Fibroblast of skin of right biceps (primary cell): ENCODE results near the gene TBC1D21.
A peak's percentile ranks its signal among the peaks of the same experiment; 100 is the strongest.

ENCODE experiments used
- DNase-seq: peaks from one replicate; pipeline ENCODE4 v3.0.0-alpha.2; 2013

The TBC1D21 gene

GRCh38 chr15:73910522-73911303 is 37.3 kb downstream of the TBC1D21 start:
- DNase-seq: no peak

DNA sequence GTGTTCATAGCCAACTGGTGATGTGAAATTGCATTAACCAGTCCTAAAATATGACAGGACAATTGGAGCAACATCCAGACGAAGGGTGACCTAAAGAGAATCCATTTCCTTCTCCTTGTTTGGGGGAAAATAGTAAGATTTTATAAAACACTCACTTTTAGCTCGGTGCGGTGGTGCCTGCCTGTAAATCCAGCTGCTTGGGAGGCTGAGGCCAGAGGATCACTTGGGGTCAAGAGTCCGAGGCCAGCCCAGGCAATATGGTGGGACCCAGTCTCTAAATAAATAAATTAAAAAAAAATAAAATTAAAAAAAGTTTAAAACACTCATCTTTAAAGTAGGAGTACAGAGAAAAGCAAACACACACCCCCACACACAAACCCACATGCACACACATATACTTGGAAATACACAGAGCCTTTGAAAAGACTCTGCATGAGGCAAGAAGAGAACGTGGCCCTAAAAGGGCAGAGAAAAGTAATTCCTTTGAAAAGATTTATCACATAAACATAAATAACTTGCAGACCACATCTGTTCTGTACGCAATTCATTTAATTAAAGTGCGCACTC is 38.7 kb downstream of the TBC1D21 start:
- DNase-seq: no peak

DNA sequence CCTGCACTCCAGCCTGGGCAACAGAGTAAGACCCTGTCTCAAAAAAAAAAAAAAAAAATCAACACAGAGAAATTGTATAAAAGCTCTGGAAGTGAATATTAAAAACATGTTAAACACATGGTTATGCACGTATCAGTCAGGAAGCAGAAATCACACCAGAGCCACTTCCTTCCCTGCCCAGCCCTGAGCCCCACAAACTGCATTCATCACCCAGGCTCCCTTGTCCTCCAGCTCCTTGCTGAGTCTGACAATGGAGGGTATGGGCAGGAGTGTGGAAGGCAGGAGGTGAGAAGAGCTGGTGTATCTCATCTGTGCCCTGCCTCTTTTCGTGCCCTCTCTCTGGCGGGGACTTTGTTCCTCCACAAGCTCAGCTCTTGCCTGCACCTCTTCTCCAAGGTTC is 40.8 kb downstream of the TBC1D21 start:
- DNase-seq: no peak

GRCh38 chr15:73915082-73915481 is 41.7 kb downstream of the TBC1D21 start:
- no peak for DNase-seq

DNA sequence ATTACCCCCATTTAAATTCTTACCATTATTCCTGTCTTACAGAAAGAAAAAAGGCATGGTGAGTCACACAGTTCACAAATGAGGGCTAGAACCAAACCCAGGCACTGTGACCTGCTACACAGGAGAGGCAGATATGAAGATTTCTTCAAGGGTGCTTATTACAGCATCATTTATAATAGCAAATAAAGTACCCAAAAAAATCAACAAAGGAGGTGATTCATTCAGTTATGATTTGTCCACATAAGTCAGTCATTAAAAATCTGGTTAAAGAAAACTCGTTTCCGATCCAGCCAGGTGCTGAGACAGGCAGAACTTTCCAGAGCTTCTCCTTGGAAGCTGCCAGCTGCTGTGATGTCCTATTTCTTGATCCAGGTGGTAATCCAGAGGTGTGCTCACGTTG is 45.4 kb downstream of the TBC1D21 start:
- no peak for DNase-seq

DNA sequence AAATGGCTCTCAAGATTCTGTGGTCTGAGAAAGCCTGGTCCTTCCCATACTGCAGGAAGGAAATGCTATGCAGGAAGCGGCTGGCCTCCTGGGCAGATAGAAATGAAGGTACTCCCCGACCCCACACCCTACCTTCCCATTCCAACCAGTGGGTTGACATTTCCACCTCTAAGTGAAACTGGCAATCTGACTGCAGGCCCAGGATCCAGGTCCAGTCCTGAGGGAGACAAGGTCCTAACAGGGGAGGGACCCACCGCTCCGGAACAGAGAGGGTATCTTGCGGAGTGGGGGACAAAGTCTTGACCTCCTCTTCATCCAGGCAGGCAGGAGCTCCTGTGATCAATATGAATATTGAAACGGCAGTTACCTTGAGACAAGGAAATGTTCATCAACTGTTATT is 46.3 kb downstream of the TBC1D21 start:
- DNase-seq: no peak

- peak; percentile 68 for DNase-seq
These were observed 48.0 kb downstream of the TBC1D21 start for GRCh38 chr15:73921254-73921925.

DNA sequence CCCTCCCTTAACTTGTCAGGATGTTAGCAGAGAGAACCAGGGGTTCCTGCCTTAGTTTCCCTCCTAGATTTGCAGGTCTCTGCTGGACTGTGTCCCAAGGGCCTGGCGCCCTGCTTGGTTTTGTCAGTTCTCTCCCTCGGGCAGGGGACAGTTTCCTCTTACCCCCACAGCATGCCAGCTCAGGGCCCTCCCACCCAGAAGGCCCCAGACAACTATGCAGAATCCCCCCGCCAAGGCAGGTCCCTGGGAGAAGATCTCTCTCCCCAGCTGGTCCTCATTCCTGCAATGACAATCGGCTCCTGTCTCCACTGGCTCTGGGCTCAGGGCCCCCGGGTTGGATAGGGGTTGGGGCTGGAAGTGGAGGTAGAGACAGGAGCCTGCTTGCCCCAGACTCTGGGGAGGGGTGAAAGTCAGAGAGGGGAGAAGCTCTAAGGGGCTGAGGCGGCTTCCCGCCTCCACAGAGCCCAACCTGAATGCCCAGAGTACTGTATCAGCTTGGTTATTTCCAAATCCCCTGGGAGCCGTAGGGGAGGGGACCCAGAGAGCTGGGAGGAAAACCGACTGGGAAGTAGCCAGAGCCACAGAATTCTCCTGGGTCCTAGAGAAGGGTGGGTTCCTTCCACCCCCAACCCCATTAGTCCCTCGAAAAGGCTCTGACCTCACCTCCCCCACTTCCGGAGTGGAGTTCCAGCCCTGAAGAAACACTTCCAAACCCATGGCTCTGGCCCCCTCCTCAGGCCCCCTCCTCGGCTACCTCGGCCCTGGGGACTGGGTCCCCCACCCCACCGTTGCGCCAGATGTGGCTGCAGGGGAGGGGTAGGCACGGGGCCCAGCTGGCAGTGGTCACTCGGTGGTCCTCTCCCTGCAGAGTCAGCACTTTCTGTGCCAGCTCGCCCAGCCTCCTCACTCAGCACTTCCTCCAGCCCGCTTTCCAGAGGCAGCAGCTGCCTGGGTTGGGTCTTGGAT is 49.1 kb downstream of the TBC1D21 start:
- peak; percentile 94 for DNase-seq

GRCh38 chr15:73923156-73923487 is 49.8 kb downstream of the TBC1D21 start:
- DNase-seq: no peak

GRCh38 chr15:73923488-73924164 is 50.3 kb downstream of the TBC1D21 start:
- DNase-seq: no peak

GRCh38 chr15:73924171-73924921 is 51.0 kb downstream of the TBC1D21 start:
- DNase-seq: peak; percentile 91

GRCh38 chr15:73925848-73926218 is 52.5 kb downstream of the TBC1D21 start:
- DNase-seq: no peak

DNA sequence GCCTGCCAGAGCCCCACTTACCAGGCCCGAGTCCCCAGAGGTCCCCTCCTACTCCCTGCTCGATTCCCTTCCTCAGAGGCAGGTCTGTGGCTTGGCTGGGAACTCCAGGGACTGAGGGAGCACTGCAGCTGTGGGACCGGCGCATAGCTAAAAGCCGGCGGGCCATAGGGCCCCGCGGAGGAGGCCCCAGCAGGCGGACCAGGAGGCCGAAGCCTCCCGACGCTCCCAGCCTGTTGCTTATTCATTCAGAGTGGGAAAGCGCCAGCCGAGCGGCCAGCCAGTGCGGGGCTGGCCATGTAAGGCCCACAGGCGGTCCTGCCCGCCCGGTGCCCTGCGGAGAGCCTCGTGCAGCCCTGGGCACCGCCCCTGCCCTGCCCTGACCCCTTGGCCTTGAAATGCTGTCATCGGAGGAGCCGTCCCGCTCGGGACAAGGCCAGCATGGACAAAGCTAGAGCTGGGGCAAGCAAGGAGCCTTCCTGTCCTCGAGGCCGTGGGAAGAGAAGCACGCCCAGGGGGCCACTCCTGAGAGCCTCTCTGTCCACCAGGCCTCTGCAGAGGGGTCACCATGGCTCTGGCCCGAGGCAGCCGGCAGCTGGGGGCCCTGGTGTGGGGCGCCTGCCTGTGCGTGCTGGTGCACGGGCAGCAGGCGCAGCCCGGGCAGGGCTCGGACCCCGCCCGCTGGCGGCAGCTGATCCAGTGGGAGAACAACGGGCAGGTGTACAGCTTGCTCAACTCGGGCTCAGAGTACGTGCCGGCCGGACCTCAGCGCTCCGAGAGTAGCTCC is 53.0 kb downstream of the TBC1D21 start, which contains the start of gene LOXL1:
LOXL1 (plus strand) TSS at position 244 of the 784 bp plus-strand sequence; CDS start at position 566, 322 bp downstream.
- peak; percentile 92 for DNase-seq

- no peak for DNase-seq
These were observed 53.7 kb downstream of the TBC1D21 start for GRCh38 chr15:73927003-73927475.

- DNase-seq: peak; percentile 62
These were observed 54.3 kb downstream of the TBC1D21 start for GRCh38 chr15:73927476-73928240.

DNA sequence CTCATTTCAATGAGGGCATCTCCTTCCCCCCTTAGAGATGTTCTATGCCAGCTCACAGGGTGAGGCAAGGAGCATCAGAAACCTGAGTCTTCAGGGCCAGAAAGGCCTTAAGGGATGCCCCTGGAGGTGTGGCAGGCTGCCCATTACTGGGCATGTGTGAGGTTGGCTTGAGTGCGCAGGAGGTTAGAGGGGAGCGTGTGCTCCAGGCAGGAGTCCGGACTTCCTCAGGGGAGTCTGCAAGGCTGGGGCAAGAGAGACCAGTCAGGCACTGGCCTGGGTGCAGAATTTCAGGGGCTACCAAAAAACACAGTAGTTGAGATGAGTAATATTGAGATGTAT is 54.8 kb downstream of the TBC1D21 start:
- no peak for DNase-seq

DNA sequence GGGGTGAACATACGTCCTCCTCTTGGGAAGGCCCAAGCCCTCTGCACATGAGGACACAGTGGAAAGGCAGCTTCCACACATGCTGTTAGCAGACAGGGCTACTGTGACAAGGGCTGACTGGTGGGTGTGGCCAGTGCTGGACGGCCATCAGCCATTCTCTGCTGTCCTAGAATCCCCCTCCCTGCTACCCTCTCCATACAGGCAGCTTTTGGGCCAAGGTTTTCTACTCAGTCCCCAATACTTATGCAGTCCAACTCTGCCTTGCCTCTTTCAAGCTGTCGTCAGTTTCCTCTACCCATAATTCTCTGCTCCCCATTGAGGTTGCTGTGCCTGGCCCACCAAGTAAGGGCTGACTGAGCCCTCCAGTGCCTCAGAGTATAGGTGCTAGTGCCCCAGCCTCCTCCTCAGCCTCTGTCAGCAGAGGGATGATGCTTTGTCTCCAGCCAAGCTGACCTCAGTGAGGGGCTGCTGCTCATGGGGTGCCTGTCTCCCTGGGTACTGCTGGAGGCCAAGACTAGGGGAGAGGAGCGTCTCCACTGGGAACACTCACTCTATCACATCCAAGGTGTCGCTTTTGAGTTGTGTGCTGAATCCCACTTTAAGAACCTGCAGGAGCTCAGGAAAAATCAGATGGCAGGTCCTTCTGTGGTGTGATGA is 55.7 kb downstream of the TBC1D21 start:
- DNase-seq: no peak

DNA sequence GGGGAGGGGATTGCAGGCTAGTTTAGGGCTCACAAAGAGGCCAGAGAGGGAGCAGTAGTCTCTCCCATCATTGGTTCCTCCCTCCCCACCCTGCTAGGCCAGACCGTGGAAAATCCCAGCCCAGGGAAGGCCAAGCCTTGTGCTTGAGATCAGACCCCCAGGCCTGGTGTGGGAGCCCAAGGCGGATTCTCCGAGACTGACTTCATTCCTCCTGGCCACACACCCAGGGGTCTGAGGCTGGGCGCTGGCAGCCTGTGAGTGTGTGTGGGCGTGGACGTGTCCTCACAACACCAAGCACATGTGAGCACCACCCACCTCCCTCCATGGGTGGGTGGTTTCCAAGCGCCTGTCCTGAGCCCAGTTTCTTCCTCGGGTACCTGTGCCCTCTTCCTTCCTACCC is 57.0 kb downstream of the TBC1D21 start:
- DNase-seq: peak; percentile 70

GRCh38 chr15:73930790-73931281 is 57.5 kb downstream of the TBC1D21 start:
- no peak for DNase-seq
